ENCODE data around the gene KRTAP12-2.
"Not testable (repeated sequence)": the region's sequence is repeated elsewhere in the genome, so short reads cannot be mapped to it uniquely, and the experiment has no call there.

DNA sequence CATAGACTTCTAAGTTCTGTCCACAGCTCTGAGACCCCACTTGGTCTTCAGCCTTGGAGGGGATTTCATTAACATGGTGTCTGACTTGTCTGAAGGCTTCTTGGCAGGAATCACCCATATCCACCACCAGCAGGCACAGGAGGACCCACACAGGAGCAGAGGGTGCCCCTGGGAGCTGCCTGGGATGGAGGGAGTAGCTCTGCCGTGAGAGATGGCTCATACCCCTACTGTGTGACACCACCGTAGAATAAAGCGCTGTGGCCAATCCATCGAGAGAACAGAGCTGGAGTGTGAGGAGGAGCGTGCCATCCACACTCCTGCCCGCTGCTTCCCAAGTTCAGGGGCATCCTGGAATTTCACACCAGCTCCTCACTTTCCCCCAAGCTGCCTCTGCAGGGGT, 18.3 kb upstream of the KRTAP12-2 start:
- TF ChIP-seq, protein P1, sequence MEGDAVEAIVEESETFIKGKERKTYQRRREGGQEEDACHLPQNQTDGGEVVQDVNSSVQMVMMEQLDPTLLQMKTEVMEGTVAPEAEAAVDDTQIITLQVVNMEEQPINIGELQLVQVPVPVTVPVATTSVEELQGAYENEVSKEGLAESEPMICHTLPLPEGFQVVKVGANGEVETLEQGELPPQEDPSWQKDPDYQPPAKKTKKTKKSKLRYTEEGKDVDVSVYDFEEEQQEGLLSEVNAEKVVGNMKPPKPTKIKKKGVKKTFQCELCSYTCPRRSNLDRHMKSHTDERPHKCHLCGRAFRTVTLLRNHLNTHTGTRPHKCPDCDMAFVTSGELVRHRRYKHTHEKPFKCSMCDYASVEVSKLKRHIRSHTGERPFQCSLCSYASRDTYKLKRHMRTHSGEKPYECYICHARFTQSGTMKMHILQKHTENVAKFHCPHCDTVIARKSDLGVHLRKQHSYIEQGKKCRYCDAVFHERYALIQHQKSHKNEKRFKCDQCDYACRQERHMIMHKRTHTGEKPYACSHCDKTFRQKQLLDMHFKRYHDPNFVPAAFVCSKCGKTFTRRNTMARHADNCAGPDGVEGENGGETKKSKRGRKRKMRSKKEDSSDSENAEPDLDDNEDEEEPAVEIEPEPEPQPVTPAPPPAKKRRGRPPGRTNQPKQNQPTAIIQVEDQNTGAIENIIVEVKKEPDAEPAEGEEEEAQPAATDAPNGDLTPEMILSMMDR (conservative IDR thresholded peaks at IDR 0.05 in 1 of 2, IDR thresholded peaks at IDR 0.05 in 1 of 2; ENCODE audit: extremely low read depth in 1 of 2, insufficient read depth in 1 of 2, low read depth in 1 of 2, low read length in 2 of 2) = not testable (repeated sequence)
- TF ChIP-seq EZH2 (IDR thresholded peaks at IDR 0.05; ENCODE audit: borderline replicate concordance, low read length) = not testable (repeated sequence)

All from mammary epithelial cell (primary cell).